MM.1S (cell line): ENCODE results near the gene ST3GAL3.
A peak's percentile ranks its signal among the peaks of the same experiment; 100 is the strongest.
"Not testable (repeated sequence)": the region's sequence is repeated elsewhere in the genome, so short reads cannot be mapped to it uniquely, and the experiment has no call there.

Experiments used
- DNase-seq: peaks from one replicate; pipeline ENCODE4 v3.0.0-alpha.2; 2015
- H2AFZ ChIP-seq: fragments of 300-600 bp; sonication (generic); 2 replicates; pipeline ENCODE4 v1.6.0; 2016; ENCODE audit warnings: antibody characterized with exemption, low read length
- H3F3A ChIP-seq: fragments of 300-600 bp; sonication (generic); 2 replicates; pipeline ENCODE4 v1.6.1; 2016; ENCODE audit warnings: mild to moderate bottlenecking, antibody characterized with exemption, low read length, moderate library complexity, mixed read lengths; ENCODE audit not compliant: insufficient read depth
- H3K27ac ChIP-seq: fragments of 300-600 bp; sonication (generic); 2 replicates; pipeline ENCODE4 v1.5.1; 2016; ENCODE audit warnings: mild to moderate bottlenecking, low read length
- H3K27me3 ChIP-seq: fragments of 300-600 bp; sonication (generic); replicated peaks from 2 replicates; pipeline ENCODE4 v1.6.0; 2016; ENCODE audit warnings: low read length; ENCODE audit not compliant: insufficient read depth
- H3K36me3 ChIP-seq: fragments of 300-600 bp; sonication (generic); replicated peaks from 2 replicates; pipeline ENCODE4 v1.6.1; 2016; ENCODE audit warnings: mild to moderate bottlenecking, low read length, mixed read lengths; ENCODE audit not compliant: insufficient read depth
- H3K4me1 ChIP-seq: fragments of 300-600 bp; sonication (generic); 2 replicates; pipeline ENCODE4 v1.6.1; 2016; ENCODE audit warnings: low read length, mixed read lengths
- H3K4me2 ChIP-seq: fragments of 300-600 bp; sonication (generic); 2 replicates; pipeline ENCODE4 v1.6.0; 2016; ENCODE audit warnings: low read depth, low read length
- H3K4me3 ChIP-seq: fragments of 300-600 bp; sonication (generic); 2 replicates; pipeline ENCODE4 v1.5.1; 2016; ENCODE audit warnings: low read length, mixed read lengths
- H3K79me2 ChIP-seq: fragments of 300-600 bp; sonication (generic); 2 replicates; pipeline ENCODE4 v1.6.1; 2016; ENCODE audit warnings: mixed run types, low read length, mixed read lengths
- H3K9ac ChIP-seq: fragments of 300-600 bp; sonication (generic); 2 replicates; pipeline ENCODE4 v1.6.1; 2016; ENCODE audit warnings: low read length, mixed read lengths
- H3K9me2 ChIP-seq: fragments of 300-600 bp; sonication (generic); replicated peaks from 2 replicates; pipeline ENCODE4 v1.6.1; 2016; ENCODE audit warnings: mild to moderate bottlenecking, low read length, mixed read lengths; ENCODE audit not compliant: insufficient read depth
- H3K9me3 ChIP-seq: fragments of 300-600 bp; sonication (generic); replicated peaks from 2 replicates; pipeline ENCODE4 v1.6.1; 2016; ENCODE audit warnings: mild to moderate bottlenecking, low read length, mixed read lengths; ENCODE audit not compliant: insufficient read depth
- H4K20me1 ChIP-seq: fragments of 300-600 bp; sonication (generic); 2 replicates; pipeline ENCODE4 v1.6.1; 2016; ENCODE audit warnings: mild to moderate bottlenecking, low read length, moderate library complexity, mixed read lengths; ENCODE audit not compliant: insufficient read depth
- CTCF ChIP-seq: fragments of 300-600 bp; sonication (generic); IDR thresholded peaks from 2 replicates; pipeline ENCODE4 v1.5.1; 2016; ENCODE audit warnings: antibody characterized with exemption, low read length, mixed read lengths
- EZH2 ChIP-seq: fragments of 300-600 bp; sonication (generic); optimal IDR thresholded peaks from 2 replicates; pipeline ENCODE3; 2017; ENCODE audit warnings: low read depth, mild to moderate bottlenecking, antibody characterized with exemption, low read length, mixed read lengths
- EZH2phosphoT487 ChIP-seq: fragments of 300-600 bp; sonication (generic); IDR thresholded peaks from 2 replicates; pipeline ENCODE4 v1.6.1; 2018; ENCODE audit warnings: antibody characterized with exemption, low read length

ST3GAL3 gene

GRCh38 chr1:43711524-43712386 lies 4.4 kb downstream of the ST3GAL3 start:
- H3K9me3 ChIP-seq, result no peaks in the 10 kb centered on the region
- H3K4me3 ChIP-seq, result peak overlapping the region; percentile 31; the same call in 1 of the 2 replicates
- peak; percentile 33 for DNase-seq
- no peaks in the 10 kb centered on the region for H4K20me1 ChIP-seq
- peak overlapping the region; percentile 24; the same call in 1 of the 2 replicates for H3K9ac ChIP-seq
- H3K4me2 ChIP-seq, result peak overlapping the region; percentile 65
- no peaks in the 10 kb centered on the region for H3K36me3 ChIP-seq
- no peaks in the 10 kb centered on the region for H3K9me2 ChIP-seq
- H3K79me2 ChIP-seq, result peaks cover 29% of the 10 kb centered on the region
- TF ChIP-seq EZH2phosphoT487 (no peak), EZH2 (no peak)
- H3K27ac ChIP-seq, result peak overlapping the region; percentile 40; the same call in 1 of the 2 replicates
- H2AFZ ChIP-seq, result peak overlapping the region; percentile 49
- H3F3A ChIP-seq, result peaks cover 16% of the 10 kb centered on the region
- no peaks in the 10 kb centered on the region for H3K27me3 ChIP-seq
- peaks cover 40% of the 10 kb centered on the region for H3K4me1 ChIP-seq

GRCh38 chr1:43716559-43717281 lies 9.4 kb downstream of the ST3GAL3 start:
- TF ChIP-seq EZH2phosphoT487 (no peak), CTCF (no peak), EZH2 (no peak)
- no peaks in the 10 kb centered on the region for H3K36me3 ChIP-seq
- no peaks in the 10 kb centered on the region for H3K9me2 ChIP-seq
- no peak overlapping the region for H3K4me2 ChIP-seq
- H3K4me3 ChIP-seq, result no peak overlapping the region
- peaks cover 12% of the 10 kb centered on the region for H3K79me2 ChIP-seq
- peaks cover 7% of the 10 kb centered on the region for H3F3A ChIP-seq
- no peaks in the 10 kb centered on the region for H3K9me3 ChIP-seq
- H3K9ac ChIP-seq, result no peak overlapping the region
- no peak overlapping the region for H2AFZ ChIP-seq
- no peak for DNase-seq
- no peaks in the 10 kb centered on the region for H4K20me1 ChIP-seq
- no peaks in the 10 kb centered on the region for H3K27me3 ChIP-seq
- H3K27ac ChIP-seq, result no peak overlapping the region
- peaks cover 21% of the 10 kb centered on the region for H3K4me1 ChIP-seq

- H4K20me1 ChIP-seq, result no peaks in the 10 kb centered on the region
- no peak overlapping the region for H3K4me3 ChIP-seq
- no peaks in the 10 kb centered on the region for H3K9me3 ChIP-seq
- H3K9me2 ChIP-seq, result no peaks in the 10 kb centered on the region
- no peaks in the 10 kb centered on the region for H3K36me3 ChIP-seq
- DNase-seq, result no peak
- no peak overlapping the region for H3K27ac ChIP-seq
- H3K79me2 ChIP-seq, result no peaks in the 10 kb centered on the region
- peaks cover 7% of the 10 kb centered on the region; the same call in 1 of the 2 replicates for H3K4me1 ChIP-seq
- TF ChIP-seq EZH2phosphoT487 (no peak), CTCF (no peak), EZH2 (no peak)
- H3K27me3 ChIP-seq, result no peaks in the 10 kb centered on the region
- H3K9ac ChIP-seq, result no peak overlapping the region
- no peaks in the 10 kb centered on the region for H3F3A ChIP-seq
- H2AFZ ChIP-seq, result no peak overlapping the region
- H3K4me2 ChIP-seq, result no peak overlapping the region
Measured at GRCh38 chr1:43719063-43719462, 11.7 kb downstream of the ST3GAL3 start.

DNA sequence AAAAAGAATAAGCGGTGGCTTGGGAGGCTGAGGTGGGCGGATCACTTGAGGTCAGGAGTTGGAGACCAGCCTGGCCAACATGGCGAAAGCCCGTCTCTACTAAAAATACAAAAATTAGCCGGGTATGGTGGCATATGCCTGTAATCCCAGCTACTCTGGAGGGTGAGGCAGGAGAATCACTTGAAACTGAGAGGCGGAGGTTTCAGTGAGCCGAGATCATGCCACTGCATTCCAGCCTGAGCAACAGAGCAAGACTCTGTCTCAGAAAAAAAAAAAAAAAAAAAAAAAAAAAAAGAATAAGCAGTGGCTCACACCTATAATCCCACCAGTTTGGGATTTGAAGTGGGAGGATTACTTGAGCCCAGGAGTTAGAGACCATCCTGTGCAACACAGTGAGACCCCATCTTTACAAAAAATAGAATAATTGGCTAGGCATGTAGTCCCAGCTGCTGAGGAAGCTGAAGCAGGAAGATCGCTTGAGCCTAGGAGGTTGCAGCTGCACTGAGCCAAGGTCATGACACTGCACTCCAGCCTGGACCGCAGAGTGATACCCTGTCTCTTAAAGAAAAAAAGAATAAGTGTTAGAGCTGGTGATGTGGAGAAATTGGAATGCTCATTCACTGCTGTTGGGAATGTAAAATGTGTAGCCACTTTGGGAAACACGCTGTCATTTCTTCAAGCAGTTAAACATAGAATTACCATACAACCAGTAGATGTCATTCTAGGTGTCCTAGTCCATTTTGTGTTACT lies 12.5 kb downstream of the ST3GAL3 start:
- H4K20me1 ChIP-seq, H3F3A ChIP-seq, H3K36me3 ChIP-seq, DNase-seq, H3K27me3 ChIP-seq, H3K4me1 ChIP-seq, H3K9ac ChIP-seq, H3K27ac ChIP-seq, H2AFZ ChIP-seq, H3K9me2 ChIP-seq, H3K4me3 ChIP-seq, H3K4me2 ChIP-seq, H3K9me3 ChIP-seq, H3K79me2 ChIP-seq: not testable (repeated sequence)
